ENCODE measurements around the gene NUP210L.

The NUP210L gene

DNA sequence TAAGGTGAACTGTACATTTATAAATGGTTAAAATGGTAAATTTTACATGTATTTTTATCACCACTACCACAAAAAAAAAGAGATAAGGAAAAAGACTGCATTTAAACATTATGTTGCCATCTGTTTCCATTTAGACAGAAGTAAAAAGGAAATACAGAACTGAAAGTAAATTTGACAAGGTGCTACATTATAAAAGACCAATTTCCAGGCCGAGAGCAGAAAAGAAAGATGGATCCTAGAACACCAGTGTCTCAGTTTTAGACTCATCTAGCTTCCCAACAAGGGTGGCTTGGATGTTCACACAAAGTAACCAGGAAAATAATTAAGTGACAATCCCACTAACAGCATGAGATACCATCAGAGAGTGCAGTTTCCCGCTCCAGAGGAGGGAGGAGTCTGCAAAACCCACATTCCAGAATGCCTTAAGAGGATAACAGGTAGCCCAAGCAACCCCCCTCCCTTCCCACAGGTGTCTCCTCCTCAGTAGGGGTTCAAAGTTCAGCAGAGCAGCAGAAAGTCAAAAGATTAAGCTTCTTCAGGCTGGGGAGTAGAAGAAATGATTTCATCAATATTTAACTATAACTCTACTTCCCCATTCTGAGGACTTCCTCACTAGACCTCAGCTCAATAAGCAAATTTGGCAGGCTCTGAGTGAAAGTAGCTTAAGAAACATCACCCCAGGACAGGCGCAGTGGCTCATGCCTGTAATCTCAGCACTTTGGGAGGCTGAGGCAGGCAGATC is 25.2 kb upstream of the NUP210L start:
- FAIRE-seq (no peak), DNase-seq (ENCODE audit: insufficient read length, low spot score) (no peak)

DNA sequence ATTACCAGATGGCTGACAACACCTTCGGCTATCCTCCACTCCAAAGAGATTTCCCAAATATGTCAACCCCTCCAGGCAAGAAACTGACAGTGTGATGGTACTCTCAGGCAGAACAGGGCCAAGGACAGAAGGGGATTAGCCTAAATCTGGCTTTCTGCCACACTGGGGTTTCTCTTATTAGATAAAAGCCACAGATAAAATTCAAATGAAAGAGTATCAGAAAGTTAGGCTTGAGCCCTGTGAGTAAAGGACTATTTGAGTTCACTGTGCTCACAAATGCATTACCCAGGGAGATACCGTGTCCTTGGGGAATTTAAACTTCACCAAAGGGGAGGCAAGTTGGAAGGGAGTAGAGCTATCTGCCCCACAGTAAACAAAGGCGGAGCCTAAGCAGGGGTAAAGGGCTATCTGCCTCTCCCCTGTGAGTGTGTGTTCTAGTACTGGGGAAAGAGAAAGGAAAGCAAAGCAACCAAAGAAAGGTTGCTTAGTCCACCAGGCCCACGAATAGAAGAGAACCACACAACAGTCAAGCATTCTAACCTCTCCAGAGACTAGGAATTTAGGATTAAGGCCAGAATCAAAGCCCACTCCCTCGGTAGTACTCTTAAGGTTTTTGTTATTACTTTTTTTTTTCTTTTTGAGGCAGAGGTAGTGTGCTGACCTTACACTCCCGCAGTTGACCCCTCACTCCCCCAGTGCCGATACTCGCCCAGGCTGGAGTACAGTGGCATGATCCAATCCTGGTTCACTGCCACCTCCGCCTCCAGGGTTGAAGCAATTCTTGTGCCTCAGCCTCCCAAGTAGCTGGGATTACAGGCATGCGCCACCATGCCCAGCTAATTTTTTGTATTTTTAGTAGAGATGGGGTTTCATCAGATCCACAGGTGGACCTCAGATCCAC is 24.3 kb upstream of the NUP210L start:
- no peak for DNase-seq (ENCODE audit: insufficient read length, low spot score)
- no peak for FAIRE-seq
- no peak for TF ChIP-seq POLR2A (IDR thresholded peaks at IDR 0.05; ENCODE audit: low read depth, low read length)

More for the DNA sequence above, 25.2 kb upstream of the NUP210L start:
- no peak for TF ChIP-seq POLR2A (IDR thresholded peaks at IDR 0.05; ENCODE audit: low read depth, low read length)

DNA sequence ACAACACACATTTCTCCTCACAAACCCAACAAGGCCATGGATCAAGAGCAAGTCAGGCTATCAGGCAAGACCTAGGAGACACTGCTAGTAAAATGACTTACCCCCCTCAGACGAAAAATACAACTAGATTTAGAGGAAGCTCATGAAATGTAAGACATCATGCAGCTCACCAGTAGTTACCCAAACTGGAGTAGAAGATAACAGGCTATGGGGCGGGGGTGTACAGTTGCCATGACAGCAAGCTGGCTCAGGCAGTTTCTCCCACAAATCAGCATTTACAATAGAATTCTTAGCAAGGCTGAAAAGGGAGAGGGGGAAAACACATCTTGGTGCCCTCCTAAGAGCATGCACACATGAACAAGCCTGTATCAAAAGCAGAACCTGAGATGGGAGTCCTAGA is 23.1 kb upstream of the NUP210L start:
- DNase-seq (ENCODE audit: insufficient read length, low spot score) (no peak), FAIRE-seq (no peak)
- no peak for TF ChIP-seq POLR2A (IDR thresholded peaks at IDR 0.05; ENCODE audit: low read depth, low read length)

DNA sequence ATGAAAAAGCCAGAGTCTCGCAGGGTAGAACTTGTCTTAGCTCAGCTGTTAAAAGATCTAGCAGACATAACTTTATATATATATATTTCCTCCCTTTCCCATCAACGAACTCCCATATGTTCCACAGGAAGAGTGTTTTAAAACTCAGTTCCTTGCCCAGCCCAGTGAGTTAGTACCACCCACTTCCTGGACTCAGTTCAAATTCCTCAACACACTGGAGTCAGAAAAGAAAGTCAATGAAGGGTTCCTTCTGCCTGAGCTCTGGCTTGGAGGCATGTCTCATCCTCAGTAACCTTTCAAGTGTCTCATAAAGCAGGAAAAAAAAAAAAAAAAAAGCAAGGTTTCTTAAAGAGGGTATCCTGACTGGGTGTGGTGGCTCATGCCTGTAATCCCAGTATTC is 21.5 kb upstream of the NUP210L start:
- TF ChIP-seq POLR2A (IDR thresholded peaks at IDR 0.05; ENCODE audit: low read depth, low read length): no peak
- FAIRE-seq (no peak), DNase-seq (ENCODE audit: insufficient read length, low spot score) (no peak)

DNA sequence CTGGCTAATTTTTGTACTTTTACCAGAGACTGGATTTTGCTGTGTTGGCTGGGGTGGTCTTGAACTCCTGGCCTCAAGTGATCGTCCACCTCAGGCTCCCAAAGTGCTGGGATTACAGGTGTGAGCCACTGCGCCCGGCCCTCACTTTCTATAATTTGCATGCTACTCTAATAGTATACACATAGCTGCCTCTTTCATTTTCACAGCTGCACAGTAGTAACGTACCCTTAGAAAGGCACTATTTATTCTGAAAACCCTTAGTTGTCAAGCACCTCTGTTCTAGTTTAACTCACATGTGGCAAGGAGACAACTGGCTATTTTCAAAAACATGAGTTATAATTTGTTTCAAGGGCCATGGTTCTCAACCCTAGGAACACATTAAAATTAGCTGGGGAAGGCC is 19.8 kb upstream of the NUP210L start:
- no peak for DNase-seq (ENCODE audit: insufficient read length, low spot score)
- FAIRE-seq: no peak
- TF ChIP-seq POLR2A (IDR thresholded peaks at IDR 0.05; ENCODE audit: low read depth, low read length): no peak

DNA sequence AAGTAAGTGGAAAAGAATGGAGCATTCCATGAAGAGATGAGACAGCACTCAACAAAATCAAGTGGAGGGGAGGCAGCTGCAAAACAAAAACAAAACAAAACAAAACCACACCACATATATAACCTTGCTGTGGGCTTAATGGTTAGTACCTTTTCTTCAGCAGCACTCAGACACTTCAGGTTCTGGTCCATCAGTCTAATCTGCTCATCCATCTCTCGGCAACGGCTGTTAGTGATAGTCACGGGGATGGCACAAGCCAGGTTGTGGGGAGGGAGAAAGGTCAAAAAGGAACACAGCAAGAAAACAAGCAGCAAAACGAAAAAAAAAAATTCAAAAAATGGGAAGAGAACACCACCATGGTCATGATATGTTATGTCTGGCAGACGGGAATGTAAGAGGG is 17.0 kb upstream of the NUP210L start:
- no peak for DNase-seq (ENCODE audit: insufficient read length, low spot score)
- FAIRE-seq: no peak
- no peak for TF ChIP-seq POLR2A (IDR thresholded peaks at IDR 0.05; ENCODE audit: low read depth, low read length)

DNA sequence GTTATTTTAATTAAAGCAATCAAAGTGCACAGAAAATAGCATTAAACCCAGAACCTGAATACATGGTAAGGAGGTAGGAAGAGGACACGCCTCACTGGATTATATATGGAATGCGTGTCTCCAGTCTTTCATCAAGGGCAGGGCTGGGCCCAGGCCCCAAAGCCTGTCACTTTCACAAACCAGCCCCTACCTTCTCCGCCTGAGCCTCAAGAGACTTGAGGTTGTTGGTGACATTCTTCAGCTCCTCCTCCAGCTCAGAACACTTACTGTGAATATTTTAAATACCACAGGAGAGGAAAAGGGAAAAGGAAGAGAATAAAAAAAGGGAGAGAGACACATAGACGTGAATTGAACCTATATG is 16.3 kb upstream of the NUP210L start:
- DNase-seq (ENCODE audit: insufficient read length, low spot score) (no peak), FAIRE-seq (no peak)
- TF ChIP-seq POLR2A (IDR thresholded peaks at IDR 0.05; ENCODE audit: low read depth, low read length): no peak

DNA sequence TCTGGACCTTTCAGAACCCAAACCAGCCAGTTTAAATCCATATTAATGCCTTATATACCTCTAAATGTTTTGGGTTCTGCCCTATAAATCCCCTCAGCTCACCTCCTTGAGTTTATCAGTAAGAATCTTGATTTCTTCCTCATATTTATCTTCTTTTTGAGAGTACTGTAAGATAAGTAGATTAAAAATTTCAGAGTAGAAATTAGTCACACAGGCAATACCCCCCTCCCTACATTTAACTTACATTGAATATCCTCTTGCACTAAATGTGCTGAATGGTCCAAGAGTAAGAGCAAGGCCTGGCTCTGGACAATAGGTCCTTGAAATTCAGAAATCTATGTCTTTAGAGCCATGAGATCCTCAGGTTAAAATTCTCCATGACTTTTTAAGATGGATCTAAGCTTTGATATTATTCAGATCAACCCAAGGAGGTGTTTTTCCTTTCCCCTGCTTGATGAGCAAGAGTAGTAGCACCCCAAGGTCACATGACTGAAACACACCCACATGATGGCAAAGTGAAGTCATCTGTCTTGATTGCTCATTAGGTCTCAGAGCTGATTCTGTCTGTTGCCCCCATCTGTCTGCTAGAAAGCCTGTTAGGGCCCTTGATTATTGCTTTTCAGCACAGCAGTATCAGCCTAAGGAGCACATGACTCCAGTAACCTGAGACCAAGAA is 15.8 kb upstream of the NUP210L start:
- no peak for FAIRE-seq
- no peak for DNase-seq (ENCODE audit: insufficient read length, low spot score)
- no peak for TF ChIP-seq POLR2A (IDR thresholded peaks at IDR 0.05; ENCODE audit: low read depth, low read length)

DNA sequence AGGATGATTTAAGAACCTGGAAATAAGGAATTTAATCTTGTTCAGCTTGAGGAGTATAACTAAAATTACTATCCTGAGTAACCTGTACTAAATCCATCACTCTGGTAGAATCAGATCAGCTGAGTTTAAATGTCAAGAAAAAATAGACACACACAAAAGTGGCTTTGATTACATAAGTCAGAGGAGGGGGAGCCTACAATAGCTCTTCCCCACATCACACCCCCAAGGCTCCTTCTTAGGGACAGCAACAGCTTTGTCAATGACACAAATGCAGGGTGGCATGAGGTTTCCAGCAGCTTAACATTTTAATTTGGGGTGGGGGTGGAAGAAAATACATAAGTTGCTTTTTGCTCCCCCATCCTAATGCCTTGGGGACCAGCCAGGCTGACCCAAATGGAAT is 12.6 kb upstream of the NUP210L start:
- FAIRE-seq (no peak), DNase-seq (ENCODE audit: insufficient read length, low spot score) (no peak)
- TF ChIP-seq POLR2A (IDR thresholded peaks at IDR 0.05; ENCODE audit: low read depth, low read length): no peak

DNA sequence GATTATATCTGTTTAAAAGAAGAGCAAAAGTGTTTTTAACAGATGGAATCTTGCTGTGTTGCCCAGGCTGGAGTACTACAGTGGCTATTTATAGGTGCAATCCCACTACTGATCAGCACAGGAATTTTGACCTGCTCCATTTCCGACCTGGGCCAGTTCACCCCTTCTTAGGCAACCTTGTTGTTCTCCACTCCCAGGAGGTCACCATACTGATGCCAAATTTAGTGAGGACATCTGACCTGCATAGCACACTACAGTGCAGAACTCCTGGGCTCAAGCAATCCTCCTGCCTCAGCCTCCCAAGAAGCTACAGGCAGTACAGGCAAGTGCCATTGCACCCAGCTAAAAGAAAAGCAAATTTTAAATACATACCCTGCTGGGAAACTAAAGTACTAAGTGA is 11.3 kb upstream of the NUP210L start:
- no peak for TF ChIP-seq POLR2A (IDR thresholded peaks at IDR 0.05; ENCODE audit: low read depth, low read length)
- DNase-seq (ENCODE audit: insufficient read length, low spot score): no peak
- FAIRE-seq: no peak

DNA sequence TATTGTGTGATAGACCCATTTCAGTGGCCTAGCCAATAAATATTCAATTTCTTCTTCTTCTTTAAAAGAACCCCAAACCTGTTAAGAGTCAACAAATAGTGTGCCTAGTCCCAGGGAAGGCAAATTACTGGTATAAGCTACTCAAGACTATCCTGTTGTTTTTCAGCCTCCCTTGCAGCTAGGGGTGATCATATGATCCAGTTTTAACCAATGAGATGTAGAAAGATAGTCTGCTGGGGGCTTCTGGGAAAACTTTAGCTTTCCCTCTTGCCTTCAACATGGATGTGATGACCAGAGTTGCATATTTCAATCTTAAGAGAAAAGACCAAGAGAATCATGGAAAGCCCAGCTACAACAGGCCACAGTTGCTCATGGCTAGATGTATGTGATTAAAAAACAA is 4.7 kb upstream of the NUP210L start:
- FAIRE-seq: no peak
- TF ChIP-seq POLR2A (IDR thresholded peaks at IDR 0.05; ENCODE audit: low read depth, low read length): no peak

DNA sequence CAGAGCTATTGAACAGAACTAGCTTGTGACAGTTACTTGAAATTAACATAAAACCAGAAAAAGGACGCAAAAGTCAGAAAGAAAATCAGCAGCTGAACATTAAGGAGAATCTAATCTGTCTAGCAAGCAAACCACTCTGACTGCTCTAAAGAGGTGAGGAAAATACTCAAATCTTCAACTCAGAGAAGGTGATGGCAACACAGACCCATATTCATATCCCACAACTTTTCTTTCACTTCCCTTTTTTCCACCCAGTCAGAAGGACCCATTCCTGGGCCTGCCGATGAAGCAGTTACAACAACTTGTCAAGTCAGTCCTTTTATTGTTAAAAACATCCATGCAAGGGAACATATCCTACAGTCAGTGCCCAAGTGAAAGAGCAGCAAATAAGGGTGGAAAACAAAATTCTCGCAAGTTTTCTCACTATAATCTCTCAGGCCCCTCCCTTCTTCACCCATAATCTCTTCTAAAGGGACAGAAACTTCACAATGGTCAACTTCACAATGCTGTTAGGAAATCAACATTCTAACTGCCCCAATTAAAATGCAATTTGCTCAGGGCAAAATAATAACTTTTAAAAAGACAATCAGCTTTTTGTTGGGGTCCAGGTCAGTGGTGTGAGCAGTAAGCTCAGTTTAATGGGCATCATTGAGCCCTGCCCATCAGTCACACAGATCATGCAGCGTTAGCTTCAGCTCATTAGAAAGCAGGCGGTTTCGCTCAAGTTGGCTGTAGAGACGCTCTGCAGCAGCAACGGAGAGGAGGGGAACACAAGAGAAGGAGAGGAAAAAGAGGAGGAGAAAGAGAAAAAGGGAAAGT is 3.6 kb upstream of the NUP210L start:
- no peak for TF ChIP-seq POLR2A (IDR thresholded peaks at IDR 0.05; ENCODE audit: low read depth, low read length)

More for the DNA sequence above, 4.7 kb upstream of the NUP210L start:
- DNase-seq (ENCODE audit: insufficient read length, low spot score): no peak

DNA sequence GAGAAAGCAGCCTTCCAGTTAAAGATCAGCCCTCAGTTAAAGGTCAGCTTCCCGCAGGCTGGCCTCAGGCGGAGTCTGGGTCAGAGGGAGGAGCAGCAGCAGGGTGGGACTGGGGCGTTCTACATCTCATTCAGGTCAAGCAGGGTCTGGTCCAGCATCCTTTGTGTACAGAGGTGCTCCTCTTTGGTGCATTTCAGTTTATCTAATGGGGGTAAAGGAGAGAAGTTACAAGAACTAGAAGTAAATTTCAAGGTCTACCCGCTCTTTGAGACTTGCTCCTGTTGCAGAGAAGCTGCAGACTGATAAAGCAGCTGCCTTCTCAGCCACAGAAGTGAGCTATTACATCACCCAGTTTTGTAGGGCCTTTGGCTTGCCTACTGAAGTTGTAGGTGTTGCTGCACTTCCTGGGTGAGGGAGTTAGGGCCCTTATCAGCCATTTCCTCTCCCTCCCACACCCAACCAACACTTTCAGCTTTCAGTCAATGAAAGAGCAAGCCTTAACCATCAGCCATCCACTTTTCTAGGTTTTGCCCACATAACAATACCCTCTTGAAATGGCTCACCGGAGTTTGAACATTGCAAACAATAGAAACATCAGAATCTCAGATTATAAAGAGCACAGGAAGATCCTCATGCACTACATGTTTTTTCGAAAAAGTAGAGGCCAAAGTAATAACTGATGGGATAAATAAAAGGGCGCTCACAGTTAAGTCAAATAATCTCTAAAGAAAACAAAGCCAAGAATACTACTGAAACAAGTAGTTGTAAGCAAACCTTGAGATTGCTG is 2.8 kb upstream of the NUP210L start:
- no peak for TF ChIP-seq POLR2A (IDR thresholded peaks at IDR 0.05; ENCODE audit: low read depth, low read length)
- DNase-seq (ENCODE audit: insufficient read length, low spot score): no peak
- FAIRE-seq: no peak

More for the DNA sequence above, 3.6 kb upstream of the NUP210L start:
- FAIRE-seq (no peak), DNase-seq (ENCODE audit: insufficient read length, low spot score) (no peak)

Data from H54 (cell line).